Islet precursor cell (in vitro differentiated cells): ENCODE data around the gene PRR23E.

ENCODE experiments used
- DNase-seq: peaks from one replicate; pipeline ENCODE4 v3.0.0-alpha.2; 2018

The PRR23E gene

DNA sequence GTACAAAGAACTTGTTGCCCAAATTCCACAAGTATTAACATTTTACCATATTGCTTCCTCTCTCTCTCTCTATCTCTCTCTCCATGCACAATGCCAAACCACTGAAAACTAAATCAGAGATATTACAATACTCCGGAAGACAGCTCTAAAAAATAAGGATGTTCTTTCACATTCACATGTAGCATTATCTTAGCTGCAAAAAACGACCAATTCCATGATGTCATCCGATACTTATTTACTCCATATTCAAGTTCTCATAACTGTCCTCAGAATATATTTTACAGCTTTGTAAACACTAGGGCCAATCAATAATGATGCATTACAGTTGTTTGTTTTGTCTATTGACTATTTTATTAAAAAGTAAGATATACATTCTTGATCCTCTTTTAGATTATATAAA lies 7.7 kb upstream of the PRR23E start:
- DNase-seq = no peak

DNA sequence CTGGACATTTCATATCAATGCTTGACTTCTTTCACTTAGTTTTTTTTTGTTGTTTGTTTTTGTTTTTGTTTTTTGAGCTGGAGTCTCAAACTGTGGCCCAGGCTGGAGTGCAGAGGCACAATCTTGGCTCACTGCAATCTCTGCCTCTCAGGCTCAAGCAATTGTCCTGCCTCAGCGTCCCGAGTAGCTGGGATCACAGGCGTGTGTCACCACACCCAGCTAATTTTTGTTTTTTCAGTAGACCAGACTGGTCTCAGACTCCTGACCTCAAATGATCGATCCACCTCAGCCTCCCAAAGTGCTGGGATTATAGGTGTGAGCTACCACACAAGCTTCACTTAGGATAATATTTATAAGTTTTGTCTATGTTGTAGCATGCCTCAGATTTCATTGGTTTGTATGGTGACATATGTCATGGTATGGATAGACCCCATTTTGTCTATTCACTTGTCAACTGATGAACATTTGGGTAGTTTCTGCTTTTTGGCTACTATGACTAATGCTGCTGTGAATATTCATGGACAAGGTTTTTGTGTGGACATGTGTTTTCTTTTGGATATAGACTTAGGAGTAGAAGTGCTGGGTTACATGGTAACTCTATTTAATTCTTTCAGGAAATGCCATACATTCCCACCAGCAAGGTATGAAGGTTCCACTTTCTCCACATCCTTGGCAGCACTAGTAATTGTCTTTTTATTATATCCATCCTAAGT lies 6.8 kb upstream of the PRR23E start:
- no peak for DNase-seq

DNA sequence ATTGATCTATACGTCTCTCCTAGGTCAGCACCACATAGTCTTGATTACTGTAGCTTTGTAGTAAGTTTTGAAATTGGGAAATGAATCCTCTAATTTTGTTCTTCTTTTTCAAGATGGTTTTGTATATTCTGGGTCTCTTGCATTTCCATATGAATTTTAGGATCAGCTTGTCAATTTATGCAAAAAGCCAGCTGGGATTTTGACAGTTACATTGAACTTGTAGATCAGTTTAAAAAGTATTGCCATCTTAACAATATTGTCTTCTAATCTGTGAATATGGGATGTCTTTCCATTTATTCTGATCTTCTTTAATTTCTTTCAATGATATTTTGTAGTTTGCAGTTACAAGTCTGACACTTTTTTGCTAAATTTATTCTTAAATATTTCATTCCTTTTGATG lies 5.6 kb upstream of the PRR23E start:
- DNase-seq = no peak

DNA sequence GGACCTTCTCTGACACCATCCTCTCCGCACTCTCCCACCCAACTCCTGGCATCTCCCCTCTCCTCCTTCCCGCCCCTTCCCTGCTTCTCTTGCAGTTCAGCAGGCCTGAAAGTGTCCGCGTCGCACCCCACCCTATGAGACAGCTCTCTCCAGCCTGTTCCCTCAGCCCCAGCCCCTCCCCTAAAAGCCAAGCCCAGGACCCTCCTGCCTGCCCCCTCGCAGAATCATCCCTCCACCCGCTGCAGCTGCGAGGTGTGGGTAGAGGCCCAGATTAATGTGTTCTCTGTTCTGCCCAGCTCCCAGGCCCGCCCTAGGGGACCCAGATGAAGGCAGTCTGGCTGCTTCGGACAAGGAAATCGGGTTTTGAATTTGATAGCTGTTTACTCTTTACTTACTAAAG lies 410 bp downstream of the PRR23E start:
- peak; percentile 32 for DNase-seq

DNA sequence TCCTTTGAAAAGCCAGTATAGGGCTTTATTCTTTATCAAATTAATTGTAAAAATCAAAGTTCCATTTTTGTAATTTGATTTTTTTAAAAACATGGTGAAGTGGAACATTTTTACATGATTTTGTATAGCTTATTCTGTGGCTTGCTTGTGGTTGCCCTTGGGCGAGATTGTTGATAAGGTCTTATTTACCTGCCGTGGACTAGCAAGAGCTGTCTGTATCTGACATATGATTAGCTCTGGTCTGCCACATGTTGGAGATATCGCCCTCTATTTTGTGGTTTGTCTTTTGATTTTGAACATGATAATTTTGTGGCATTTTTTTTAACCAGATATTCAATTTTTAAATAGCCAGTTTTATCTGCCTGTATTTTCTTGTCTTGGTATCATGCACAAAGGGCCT lies 844 bp downstream of the PRR23E start:
- no peak for DNase-seq

DNA sequence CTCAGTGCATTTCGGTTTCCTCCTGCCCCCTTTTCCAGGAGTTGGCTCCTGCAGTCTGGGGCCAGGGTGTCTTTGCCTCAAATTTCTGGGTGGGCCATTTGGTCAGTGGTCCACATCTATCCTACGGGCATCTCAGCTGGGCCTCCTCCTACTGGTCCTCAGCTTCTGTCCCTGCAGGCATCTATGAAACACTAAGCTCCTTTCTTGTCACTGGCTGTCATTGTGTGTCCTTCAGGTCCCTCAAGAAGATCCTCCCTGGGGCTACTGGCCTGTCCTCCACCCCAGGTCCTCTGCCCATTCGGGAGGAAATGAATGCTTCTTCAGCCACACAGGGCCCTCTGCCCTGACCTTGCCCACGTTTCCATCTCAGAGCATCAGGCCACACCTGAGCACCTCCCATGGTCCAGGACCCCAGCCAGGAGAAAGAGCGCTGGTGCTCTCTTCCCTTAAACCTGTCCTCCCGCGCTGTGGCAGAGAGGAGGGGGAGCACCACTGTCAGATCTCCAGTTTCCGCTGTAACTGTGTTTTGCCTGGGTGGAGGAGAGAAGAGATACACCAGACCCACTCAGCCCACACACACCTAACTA lies 1.8 kb downstream of the PRR23E start:
- DNase-seq = peak; percentile 34

DNA sequence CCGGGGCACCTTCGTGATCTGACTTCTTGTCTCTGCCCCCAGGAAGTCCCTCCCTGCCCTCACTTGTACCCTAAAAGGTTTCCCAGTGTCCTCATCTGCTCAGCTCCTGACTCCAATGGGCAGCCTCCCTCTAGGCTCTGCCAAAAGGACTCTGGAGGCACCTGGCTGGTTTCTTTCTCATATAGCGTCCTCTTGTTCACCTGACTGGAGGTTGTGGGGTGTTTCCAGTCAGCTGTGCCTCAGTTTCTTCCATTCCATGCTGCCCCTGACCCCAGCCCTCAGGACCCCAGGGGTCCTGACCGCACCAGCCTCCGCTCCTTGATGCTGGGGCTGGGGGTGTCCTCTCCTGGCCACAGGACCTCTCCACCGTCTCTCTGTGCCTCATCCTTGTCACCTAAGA lies 2.5 kb downstream of the PRR23E start:
- DNase-seq = peak; percentile 38

DNA sequence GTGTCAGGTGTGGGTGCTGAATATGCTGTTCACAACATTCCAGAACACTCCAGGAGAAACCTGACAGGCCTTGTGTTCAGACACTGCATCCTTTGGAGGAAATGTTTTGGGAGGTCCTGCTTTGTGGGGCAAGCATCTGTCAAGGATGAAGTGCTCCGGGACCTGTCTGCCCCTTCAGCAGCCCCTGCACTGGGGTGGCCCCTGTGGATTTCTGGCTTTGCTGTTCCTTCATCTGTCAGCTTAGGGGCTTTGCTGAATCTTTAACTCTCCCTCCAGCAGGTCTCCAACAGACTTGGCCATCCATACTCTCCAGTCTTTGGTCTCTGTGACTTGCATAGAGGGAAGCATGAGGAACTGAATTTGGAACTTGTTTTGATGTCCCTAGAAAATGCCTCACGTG lies 3.1 kb downstream of the PRR23E start:
- peak; percentile 40 for DNase-seq

DNA sequence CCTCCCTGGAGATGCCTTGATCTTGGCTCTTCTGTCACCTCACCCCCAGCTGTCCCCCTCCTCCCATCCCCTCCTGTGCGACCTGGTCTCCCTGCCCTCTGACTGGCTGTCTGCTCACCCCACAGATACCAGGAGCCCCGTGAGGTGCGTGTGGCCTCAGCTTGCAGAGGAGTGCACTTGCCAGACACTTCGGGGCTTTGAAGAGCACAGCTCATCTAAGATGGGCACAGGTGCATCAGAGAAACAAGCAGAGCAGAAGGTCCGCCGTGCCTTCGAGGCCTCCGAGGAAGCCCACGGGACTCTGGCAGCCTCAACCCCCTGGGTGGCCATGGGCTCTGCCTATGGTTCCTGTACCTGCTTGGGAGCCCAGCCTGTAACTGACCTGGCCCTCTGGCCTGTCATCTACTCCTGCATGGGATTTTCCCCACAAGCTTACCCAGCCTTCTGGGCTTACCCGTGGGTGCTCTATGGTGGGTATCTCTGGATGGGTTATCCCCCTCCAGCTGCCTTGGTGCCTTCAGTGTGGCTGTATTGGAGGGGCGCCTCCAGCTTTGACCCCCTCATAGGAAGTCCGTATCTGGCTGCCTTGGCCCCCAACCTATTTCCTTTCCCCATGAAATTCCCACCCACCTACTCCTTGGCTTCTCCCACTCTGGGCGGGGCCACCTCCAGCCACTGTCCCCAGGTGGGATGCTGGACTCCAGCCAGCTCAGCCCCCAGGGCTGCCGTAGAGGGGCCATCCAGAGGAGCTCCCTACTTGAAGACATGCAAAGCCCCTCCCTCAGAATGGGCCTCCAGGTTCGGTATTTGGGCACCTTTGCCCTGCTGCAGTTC lies 3.8 kb downstream of the PRR23E start:
- no peak for DNase-seq

DNA sequence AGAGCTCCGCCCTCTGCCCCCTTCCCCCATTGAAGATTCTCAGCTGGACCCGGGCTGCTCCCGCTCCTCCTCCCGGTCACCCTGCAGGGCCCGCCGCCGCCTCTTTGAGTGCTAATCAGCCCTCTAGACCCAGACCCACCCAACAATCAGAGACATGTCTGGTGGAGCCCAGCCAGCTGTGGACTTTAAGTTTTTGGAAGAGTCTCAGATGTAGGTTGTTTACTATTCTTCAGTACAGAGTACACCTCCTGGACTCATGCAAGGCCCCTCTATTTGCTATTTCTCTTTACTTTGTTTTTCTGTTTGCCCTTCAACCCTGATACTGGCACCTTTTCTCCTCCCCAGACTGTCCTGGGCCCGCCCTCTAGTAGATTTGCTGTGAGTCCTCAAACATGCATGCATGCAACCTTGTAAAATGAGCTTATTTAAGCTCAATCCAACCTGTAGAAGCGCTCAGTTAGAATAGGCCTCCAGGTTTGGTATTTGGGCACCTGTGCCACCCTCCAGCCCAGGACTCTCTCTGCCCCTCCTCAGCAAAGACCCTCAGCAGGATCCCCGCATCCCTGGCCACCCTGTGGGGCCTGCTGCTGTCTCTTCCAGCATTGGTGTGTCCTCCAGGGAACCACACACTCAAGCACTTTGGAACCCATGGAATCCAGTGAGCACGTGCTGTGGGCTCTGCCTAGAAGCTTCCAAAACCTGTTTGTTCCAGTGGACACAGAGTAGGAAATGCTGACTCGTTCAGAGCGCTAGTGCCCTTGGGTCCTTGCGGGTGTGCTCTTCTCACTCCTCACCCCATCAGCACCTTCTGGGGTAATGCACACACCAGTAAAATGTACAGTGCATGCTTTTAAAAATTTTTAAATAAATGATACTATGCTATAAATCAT lies 4.6 kb downstream of the PRR23E start:
- peak; percentile 19 for DNase-seq

DNA sequence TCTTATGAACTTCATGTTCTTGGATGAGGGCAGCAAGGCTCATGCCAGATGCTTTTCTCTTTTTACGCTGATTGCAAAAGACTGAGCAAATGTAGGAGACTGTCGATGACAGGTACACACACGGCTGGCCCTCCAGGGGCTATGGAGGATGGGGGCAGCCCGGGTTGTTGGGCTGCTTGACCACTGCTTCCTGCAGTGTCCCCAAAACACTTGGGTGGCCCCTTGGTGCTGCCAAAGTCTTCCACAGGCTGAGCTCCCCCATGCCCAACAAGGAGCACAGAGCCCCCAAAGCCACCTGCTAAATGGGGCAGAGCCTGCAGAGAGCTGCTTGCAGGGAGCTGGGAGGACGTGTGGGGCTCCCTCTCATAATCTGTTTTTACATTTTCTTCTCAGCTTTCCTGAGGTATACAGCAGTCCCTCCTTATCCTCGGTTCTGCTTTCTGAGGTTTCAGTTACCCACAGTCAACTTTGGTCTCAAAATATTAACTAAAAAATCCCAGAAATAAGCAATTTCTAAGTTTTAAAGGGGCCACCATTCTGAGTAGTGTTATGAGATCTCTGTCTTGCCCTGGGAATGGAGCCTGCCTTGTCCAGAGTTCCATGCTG lies 7.3 kb downstream of the PRR23E start:
- DNase-seq = peak; percentile 27

DNA sequence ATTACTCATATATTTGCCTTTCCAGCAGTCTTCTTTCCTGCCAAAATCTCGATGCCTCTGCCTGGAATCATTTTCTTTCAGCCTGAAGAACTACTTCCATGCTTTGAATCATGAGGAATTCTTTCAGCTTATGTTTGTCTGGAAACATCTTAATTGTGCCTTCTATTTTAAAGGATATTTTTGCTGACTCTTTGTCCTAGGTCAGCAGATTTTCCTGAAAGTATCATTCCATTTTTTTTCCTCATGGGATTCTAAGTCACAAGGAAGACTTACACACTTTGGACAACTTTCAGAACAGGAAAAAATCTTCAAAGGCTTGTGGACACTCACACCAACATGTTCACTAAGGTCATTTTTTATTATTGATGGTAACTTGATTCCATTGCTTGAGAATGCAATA lies 10.1 kb downstream of the PRR23E start:
- no peak for DNase-seq

DNA sequence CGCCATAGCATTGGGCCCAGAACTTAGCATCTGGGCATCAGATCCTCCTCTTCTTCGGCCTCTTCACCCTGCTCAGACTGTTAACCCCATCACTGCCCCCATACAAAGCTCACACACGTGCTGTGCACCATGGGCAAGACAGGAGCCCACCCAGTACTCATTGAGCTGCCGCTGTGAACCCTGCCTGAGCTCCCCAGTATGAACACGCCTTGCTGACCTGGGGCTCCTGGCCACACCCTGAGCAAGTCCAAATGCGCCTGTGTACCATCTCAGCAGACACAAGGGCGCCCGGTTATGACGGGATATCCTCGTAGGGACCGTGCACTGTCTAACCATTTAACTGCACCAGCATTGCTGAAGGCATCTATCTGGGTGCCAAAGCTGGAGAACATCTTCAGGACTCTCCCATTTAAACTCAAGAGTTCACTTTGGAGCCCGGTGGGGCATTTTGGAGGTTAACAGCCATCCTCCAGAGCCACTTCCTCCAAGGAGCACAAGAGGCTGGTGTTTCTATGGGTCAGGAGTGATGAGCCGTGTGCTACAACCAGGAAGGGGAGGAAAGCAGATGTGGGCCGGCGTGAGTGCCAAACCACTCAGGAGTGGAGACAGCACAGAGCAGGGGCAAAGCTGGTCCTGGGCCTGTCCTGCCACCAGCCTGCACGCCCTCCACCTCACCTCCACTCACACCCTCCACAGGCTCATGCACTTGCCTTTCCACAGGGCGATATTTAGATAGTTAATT lies 12.1 kb downstream of the PRR23E start:
- peak; percentile 33 for DNase-seq

DNA sequence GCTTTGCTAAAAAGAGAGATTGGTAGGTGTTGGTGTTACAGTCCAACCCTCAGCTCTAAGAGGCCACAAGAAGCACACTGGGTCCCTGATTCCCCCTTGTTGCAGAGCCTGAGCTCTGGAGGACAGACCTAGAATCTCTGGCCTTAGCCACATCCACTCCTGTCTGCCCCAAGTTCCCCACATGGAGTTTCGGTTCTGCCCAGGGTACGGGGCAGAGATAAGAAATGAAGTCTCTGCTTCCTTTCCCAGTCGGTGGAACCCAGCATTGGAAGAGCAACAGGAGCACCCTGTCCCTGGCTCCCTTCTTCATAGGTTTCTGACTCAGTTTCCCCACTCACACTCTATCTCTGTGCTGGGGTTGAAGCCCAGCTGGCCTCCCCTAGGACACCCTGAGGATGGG lies 13.2 kb downstream of the PRR23E start:
- peak; percentile 24 for DNase-seq

DNA sequence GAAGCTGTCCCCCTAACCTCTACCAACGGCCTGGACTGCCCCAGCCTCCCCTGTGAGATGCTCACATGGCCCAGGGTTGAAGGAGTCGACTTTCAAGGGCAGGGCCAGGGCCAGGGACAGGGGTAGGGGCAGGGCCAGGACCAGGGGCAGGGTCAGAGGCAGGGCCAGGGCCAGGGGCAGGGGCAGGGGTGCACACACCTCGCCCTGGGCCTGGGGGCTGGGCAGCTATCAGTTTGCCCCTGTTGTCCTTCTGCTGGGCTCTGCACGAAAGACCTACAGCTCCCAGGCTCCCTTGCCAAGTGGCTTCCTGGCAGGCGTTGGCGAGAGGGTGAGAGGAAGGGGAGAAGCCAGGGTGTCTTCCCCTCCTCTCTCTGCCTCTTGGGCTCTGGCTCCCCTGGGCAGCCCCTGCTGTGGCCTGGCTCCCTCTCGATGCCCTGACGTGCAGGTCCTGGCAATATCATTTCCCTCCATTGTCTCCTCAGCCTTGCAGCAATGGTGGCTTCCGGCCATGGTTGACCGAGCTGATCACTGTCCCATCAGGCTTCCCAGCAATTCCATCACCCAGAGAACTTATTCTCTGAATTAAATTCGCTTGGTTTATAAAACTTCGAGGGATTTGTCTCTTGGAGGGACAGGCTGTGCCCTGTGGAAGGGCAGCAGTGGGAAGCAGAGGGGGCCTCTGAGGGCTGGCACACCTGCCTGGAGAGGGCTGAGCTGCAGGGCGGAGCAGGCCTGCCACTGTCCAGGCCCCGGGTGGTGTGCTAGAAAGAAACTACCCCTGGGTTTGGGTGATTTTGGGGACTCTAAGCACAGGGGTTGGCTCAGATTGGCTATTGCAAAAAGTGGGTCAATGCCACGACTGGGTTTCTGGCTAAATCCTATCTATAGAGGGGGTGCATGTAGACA lies 13.9 kb downstream of the PRR23E start:
- DNase-seq = peak; percentile 39

DNA sequence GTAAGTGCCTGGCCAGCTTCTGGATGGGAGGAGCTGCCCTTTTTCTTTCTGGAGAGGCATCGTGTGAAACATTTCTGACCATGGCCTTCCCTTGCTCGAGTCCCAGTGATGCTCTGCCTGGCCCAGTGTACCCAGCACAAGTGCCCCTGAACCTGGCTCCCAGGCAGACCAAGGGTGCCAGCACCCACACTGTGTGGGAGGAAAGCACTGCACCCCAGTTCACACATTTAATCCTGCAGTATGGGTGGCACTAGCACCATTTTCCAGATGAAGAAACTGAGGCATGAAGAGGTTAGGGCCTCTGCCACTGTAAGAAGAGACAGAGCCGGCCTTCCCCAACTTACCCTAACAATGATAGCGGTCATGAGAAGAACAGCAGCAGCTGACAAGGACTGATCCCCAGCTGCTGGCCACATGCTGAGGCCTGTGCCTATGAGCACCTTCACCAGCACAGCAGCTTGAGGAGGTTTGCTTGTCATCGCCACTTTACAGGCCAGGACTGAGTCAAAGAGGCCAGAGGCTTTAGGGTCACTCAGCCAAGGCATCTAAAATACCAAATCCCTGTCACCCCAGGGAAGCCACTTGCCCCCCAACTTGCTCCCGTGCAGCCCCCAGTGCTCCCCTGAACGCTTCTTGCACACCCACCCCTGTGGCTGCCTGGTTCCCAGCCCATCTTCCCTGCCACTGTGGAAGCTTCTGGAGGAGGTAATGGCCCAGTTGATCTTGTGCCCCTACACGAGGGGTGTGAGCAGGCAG lies 15.0 kb downstream of the PRR23E start:
- peak; percentile 29 for DNase-seq

DNA sequence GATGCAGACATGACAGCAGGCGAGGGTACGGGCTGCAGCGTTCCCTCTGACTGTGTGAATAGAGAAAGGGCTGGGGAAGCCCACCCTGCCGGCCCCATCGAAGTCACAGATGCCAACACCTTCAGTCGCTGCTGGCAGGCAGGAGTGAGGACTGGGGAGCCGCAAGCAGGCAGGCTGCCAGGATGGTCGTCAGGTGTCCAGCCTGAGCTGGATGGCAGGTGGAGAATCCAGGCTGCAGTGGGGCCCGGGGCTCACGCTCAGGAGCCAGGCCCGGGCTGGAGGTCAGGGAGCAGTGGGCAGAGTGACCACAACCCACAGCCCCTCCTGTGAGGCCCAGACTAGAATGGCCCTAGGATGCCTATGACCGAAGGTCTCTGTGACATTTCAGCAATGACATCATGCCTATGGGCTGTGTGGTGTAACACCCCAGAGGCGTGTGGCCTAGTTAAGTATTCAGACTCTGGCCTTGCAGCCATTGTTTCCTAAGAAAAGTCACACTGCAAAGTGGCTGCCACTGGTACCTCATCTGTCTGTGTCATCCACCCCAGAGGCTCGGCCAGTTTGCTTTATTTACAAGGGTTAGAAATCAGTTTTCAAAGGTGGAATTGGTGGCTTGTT lies 15.7 kb downstream of the PRR23E start:
- peak; percentile 47 for DNase-seq

DNA sequence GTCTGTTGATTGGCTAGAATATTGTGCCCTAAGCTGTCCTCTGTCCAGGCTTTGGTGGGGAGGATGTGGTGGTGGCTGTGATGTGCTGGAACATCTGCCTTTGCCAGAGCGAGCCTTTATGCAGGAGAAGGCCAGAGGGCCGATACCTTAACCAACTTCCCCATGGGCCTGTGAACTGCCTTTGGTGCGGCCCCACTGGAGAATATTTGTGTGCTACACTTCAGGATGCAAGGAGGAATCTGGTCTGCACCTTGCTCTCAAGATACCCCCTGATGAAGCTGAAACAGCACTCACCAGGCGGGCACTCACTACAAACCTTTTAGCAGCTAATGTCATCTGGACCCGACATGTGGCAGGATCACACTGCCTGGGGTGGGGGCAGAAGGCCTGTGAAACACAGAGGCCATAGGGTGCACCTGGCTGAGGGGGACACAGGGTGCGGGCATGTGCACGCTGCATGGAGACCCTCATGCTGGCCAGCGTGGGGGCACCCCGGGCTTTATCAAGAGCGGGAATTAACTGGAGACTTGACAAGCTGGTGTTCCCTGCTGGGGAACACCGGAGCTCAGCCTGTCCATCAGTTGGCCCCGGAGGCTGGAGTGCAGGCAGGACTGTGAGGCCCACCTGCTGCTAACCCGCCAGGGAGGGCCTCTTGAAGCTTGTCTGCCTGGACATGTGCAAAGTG lies 16.4 kb downstream of the PRR23E start:
- DNase-seq = peak; percentile 38
